ENCODE measurements around the gene SEMA3G. TPM values are rescaled to one million over a fixed set of nuclear protein-coding genes. Genes with fewer than 3 reads are reported as not detected.
A peak's percentile ranks its signal among the peaks of the same experiment; 100 is the strongest.

Gene SEMA3G
- total and polyA plus RNA-seq, 11 donors = 11.4 to 29.0 (median 14.4) TPM

DNA sequence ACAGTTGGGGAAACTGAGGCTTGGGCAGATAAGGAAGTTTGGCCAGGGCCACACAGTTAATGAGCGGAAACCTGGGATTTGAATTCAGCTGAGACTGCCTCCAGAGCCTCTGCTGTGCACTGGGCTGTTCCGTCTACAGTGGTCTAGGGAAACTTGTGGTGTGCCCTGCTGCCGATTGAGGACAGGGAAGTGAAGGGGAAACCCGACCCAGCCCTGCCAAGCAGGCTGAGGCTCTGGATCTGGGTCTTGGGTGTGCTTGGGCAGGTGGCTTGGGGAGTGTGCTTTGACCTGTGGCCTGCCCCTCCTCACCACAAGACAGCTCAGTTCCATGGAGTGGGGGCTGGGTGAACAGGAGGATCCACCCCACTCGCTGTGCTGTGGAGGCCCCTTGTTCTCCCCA lies 28.1 kb upstream of the SEMA3G start:
- 82 to 90% (median 85%) methylated on average over 2 to 5 of the region's 5 CpGs for WGBS, 4 donors
- ATAC-seq = peak in 2 of 4 donors; percentile 8 to 20
- H3K4me1 ChIP-seq = peaks cover 0 to 74% (median 28%) of the 10 kb centered on the region in 12 donors

GRCh38 chr3:52472239-52473000 lies 27.5 kb upstream of the SEMA3G start:
- Histone ChIP-seq H3K27ac (peak overlapping the region in 8 of 12 donors; percentile 18 to 60 (median 48)), H3K4me1 (peaks cover 0 to 69% (median 29%) of the 10 kb centered on the region in 12 donors), H3K27me3 (no peaks in the 10 kb centered on the region), H3K36me3 (peaks cover 0 to 83% (median 65%) of the 10 kb centered on the region in 9 donors), H3K4me3 (no peak overlapping the region), H3K9me3 (no peaks in the 10 kb centered on the region)
- TF ChIP-seq, protein P1, sequence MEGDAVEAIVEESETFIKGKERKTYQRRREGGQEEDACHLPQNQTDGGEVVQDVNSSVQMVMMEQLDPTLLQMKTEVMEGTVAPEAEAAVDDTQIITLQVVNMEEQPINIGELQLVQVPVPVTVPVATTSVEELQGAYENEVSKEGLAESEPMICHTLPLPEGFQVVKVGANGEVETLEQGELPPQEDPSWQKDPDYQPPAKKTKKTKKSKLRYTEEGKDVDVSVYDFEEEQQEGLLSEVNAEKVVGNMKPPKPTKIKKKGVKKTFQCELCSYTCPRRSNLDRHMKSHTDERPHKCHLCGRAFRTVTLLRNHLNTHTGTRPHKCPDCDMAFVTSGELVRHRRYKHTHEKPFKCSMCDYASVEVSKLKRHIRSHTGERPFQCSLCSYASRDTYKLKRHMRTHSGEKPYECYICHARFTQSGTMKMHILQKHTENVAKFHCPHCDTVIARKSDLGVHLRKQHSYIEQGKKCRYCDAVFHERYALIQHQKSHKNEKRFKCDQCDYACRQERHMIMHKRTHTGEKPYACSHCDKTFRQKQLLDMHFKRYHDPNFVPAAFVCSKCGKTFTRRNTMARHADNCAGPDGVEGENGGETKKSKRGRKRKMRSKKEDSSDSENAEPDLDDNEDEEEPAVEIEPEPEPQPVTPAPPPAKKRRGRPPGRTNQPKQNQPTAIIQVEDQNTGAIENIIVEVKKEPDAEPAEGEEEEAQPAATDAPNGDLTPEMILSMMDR (IDR thresholded peaks at IDR 0.05) = no peak
- no peak for TF ChIP-seq POLR2A (IDR thresholded peaks at IDR 0.05)
- ATAC-seq (peak in 1 of 4 donors; percentile 3), DNase-seq (peak in 1 of 5 donors; percentile 19)
- intact Hi-C loops (cut with DNase I) = loop anchor here in 8 of 10 donors (2.0 to 10.0 kb wide), 4 partner anchors 64 to 212 kb away; partner anchors contain the start of genes UQCC5 (in 6 of the 8), GNL3 (in 4 of the 8) and PBRM1 (in 4 of the 8)
- WGBS, 4 donors = 53 to 63% (median 58%) methylated on average over 12 to 14 of the region's 14 CpGs

More for the DNA sequence above, 28.1 kb upstream of the SEMA3G start:
- H3K4me3 ChIP-seq = no peak overlapping the region
- peak in 3 of 5 donors; percentile 26 to 56 (median 40) for DNase-seq
- peak overlapping the region in 5 of 12 donors; percentile 18 to 60 (median 50) for H3K27ac ChIP-seq
- TF ChIP-seq, protein P1 (IDR thresholded peaks at IDR 0.05) = no peak
- TF ChIP-seq POLR2A (IDR thresholded peaks at IDR 0.05) = no peak
- intact Hi-C loops (cut with DNase I) = loop anchor here in 8 of 10 donors (2.0 to 10.0 kb wide), 4 partner anchors 64 to 212 kb away; partner anchors contain the start of genes UQCC5 (in 6 of the 8), GNL3 (in 4 of the 8) and PBRM1 (in 4 of the 8)
- H3K27me3 ChIP-seq = no peaks in the 10 kb centered on the region
- H3K36me3 ChIP-seq = peaks cover 0 to 89% (median 71%) of the 10 kb centered on the region in 9 donors
- no peaks in the 10 kb centered on the region for H3K9me3 ChIP-seq

- WGBS, 4 donors = 48 to 51% (median 49%) methylated on average over 17 to 26 of the region's 26 CpGs
- peak; percentile 79 to 87 (median 82) for DNase-seq
- H3K9me3 ChIP-seq = no peaks in the 10 kb centered on the region
These were observed 26.7 kb upstream of the SEMA3G start for GRCh38 chr3:52471371-52472238.

More at GRCh38 chr3:52471371-52472238, 26.7 kb upstream of the SEMA3G start:
- Histone ChIP-seq H3K27ac (peak overlapping the region in 4 of 12 donors; percentile 18 to 60 (median 48)), H3K4me1 (peaks cover 0 to 64% (median 29%) of the 10 kb centered on the region in 12 donors), H3K4me3 (no peak overlapping the region), H3K36me3 (peaks cover 0 to 78% (median 57%) of the 10 kb centered on the region in 9 donors), H3K27me3 (no peaks in the 10 kb centered on the region)
- intact Hi-C loops (cut with DNase I) = loop anchor here in 8 of 10 donors (2.0 to 10.0 kb wide), 4 partner anchors 65 to 213 kb away; partner anchors contain the start of genes UQCC5 (in 6 of the 8), GNL3 (in 4 of the 8) and PBRM1 (in 4 of the 8)
- ATAC-seq = peak; percentile 77 to 87 (median 82)
- no peak for TF ChIP-seq POLR2A (IDR thresholded peaks at IDR 0.05)
- TF ChIP-seq, protein P1 (IDR thresholded peaks at IDR 0.05) = peak; percentile 68 to 83 (median 78)

Measured in heart left ventricle (tissue), 16 donors.